D721Med (cell line): ENCODE results near the gene LRRC19.

Experiments
- DNase-seq: peaks from one replicate; pipeline ENCODE4 v3.0.0; 2011; ENCODE audit warnings: low spot score; ENCODE audit not compliant: insufficient read length
- FAIRE-seq: peaks from 2 replicates; lab custom pipeline; 2011; peaks lifted over from hg19 to GRCh38; lab: Jason Lieb, UNC
- CTCF ChIP-seq: IDR thresholded peaks from 2 replicates; pipeline ENCODE4 v1.5.1; 2012; ENCODE audit warnings: mild to moderate bottlenecking, control low read depth; ENCODE audit not compliant: insufficient read depth; ENCODE audit errors: missing control alignments

LRRC19 gene

GRCh38 chr9:27041746-27042145, 36.3 kb upstream of the LRRC19 start:
- no peak for FAIRE-seq
- TF ChIP-seq CTCF: no peak
- DNase-seq: no peak

GRCh38 chr9:27037499-27037898, 32.0 kb upstream of the LRRC19 start:
- no peak for DNase-seq
- no peak for FAIRE-seq
- TF ChIP-seq CTCF: no peak

GRCh38 chr9:27033815-27034403, 28.4 kb upstream of the LRRC19 start:
- no peak for DNase-seq
- peak; percentile 72 for TF ChIP-seq CTCF
- FAIRE-seq: peak; percentile 92

- TF ChIP-seq CTCF: no peak
- DNase-seq (no peak), FAIRE-seq (no peak)
Observed at GRCh38 chr9:27029186-27029585, 23.7 kb upstream of the LRRC19 start.

GRCh38 chr9:27022920-27023319, 17.4 kb upstream of the LRRC19 start:
- DNase-seq (no peak), FAIRE-seq (no peak)
- TF ChIP-seq CTCF: no peak

- DNase-seq (no peak), FAIRE-seq (no peak)
- TF ChIP-seq CTCF: no peak
Observed at GRCh38 chr9:27019589-27019988, 14.1 kb upstream of the LRRC19 start.

- TF ChIP-seq CTCF: no peak
- DNase-seq (no peak), FAIRE-seq (no peak)
Observed at GRCh38 chr9:27003426-27004077, 1.9 kb downstream of the LRRC19 start.
